Activated gamma-delta T cell (primary cell): ENCODE results near the gene HBG2.
"Not testable (repeated sequence)": the region's sequence is repeated elsewhere in the genome, so short reads cannot be mapped to it uniquely, and the experiment has no call there.

Experiments
- DNase-seq: peaks from one replicate; lab custom pipeline; 2025; lab: John Stamatoyannopoulos, UW

The HBG2 gene

GRCh38 chr11:5281596-5281995 is 27.0 kb upstream of the HBG2 start:
- no peak for DNase-seq

DNA sequence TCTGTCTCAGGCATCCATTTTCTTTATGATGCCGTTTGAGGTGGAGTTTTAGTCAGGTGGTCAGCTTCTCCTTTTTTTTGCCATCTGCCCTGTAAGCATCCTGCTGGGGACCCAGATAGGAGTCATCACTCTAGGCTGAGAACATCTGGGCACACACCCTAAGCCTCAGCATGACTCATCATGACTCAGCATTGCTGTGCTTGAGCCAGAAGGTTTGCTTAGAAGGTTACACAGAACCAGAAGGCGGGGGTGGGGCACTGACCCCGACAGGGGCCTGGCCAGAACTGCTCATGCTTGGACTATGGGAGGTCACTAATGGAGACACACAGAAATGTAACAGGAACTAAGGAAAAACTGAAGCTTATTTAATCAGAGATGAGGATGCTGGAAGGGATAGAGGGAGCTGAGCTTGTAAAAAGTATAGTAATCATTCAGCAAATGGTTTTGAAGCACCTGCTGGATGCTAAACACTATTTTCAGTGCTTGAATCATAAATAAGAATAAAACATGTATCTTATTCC is 26.1 kb upstream of the HBG2 start:
- DNase-seq, result no peak

DNA sequence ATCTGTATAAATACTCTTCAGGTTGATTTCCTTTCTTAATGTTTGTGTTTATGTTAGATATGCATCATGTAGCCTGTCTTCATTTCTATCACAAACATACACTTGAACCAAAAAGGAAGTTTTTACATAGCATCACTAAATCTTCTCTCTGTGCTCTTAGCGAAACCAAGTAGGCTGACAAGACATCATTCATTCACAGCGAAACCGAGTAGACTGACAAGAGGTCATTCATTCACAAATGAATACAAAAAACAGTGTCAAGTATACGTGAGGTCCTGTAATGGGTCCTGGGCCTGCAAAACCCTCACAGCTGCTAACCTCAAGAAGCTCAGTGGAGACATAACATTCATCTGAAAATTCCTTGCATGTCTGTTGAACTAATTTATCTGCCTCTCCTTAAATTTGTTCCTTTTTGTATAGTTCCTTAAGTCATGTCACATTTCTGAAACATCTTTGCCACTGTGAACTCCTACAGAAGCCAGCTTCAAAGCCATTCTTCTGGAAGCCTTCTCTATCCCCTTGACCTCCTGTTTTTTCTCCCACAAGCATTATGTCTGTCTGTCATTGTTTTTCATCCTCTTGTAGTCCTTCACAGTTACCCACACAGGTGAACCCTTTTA is 25.0 kb upstream of the HBG2 start:
- DNase-seq, result no peak

- no peak for DNase-seq
Measured at GRCh38 chr11:5277807-5278382, 23.3 kb upstream of the HBG2 start.

GRCh38 chr11:5276697-5277096 is 22.1 kb upstream of the HBG2 start:
- DNase-seq, result no peak

DNA sequence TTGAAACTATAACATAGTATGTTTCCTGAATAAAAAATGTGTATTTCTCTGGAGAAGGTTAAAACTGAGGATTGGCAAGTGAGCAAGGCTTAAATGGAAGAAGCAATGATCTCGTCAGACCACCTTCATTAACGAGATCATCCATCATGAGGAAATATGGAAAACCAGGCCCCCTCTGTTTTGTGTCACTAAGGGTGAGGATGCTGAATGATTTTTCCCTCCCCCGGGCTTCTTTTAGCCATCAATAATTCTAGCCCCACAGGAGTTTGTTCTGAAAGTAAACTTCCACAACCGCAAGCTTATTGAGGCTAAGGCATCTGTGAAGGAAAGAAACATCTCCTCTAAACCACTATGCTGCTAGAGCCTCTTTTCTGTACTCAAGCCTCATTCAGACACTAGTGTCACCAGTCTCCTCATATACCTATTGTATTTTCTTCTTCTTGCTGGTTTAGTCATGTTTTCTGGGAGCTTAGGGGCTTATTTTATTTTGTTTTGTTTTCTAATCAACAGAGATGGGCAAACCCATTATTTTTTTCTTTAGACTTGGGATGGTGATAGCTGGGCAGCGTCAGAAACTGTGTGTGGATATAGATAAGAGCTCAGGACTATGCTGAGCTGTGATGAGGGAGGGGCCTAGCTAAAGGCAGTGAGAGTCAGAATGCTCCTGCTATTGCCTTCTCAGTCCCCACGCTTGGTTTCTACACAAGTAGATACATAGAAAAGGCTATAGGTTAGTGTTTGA is 21.0 kb upstream of the HBG2 start:
- DNase-seq, result no peak

DNA sequence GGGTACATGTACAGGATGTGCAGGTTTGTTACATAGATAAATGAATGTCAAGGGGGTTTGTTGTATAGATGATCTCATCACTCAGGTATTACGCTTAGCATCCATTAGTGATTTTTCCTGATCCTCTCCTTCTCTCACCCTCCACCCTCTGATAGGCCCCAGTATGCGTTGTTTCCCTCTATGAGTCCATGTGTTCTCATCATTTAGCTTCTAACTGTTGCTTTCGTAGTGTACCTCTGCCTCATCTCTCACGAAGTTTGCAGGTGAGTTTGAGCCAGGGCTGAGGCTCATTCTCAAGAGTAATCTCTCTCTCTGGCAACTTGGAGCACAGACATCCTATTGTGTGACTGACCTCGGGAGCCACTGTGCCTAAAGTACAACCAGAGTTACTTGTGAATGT is 19.8 kb upstream of the HBG2 start:
- no peak for DNase-seq

DNA sequence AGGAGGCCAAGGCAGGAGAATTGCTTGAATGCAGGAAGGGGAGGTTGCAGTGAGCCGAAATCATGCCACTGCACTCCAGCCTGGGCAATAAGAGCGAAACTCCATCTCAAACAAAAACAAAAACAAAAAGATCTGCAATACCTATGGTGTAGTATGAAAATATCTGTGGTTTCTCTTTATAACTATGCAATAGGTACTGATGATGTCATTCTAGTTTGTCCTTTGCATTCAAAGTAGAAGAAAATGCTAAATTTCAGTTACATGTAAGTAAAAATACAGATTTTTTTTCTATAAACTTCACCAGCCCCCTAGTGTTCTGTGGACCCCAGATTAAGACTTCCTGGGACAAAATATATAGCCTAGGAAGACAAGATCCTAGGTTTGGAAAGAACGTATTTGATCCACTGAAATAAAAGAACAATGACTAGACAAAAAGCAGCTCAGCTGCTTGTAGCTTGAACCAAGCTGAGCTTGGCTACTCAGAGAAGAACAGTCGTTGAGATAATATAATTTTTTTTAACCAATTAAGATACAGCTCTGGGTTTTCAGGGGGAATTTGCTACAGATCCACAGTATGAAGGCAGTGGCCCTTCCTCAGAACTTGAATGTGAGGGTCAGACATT is 17.9 kb upstream of the HBG2 start:
- no peak for DNase-seq

DNA sequence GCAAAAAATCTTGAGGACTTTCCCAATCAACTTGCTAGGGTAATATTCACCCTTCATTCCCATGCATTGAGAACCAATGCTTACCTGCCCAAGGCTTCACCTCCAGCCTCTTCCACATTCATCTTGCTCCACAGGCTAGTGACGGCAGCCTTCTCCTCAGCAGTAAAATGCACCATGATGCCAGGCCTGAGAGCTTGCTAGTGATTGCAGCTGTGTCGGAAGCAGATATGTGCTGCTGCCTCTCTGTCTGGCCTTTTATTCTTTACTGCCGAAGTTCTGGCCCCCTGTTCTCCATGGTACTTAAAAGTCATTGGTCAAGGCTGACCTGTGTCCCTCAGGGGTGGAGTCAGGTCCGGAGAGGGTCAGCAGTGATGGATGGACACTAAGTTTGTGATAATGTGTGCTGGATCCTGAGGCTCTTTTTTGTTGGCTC is 15.2 kb upstream of the HBG2 start, which contains the start of gene HBE1:
Gene HBE1, minus strand, starts transcription at position 231 of the 433 bp plus-strand sequence. Its CDS starts 55 bp downstream, at position 176.
- no peak for DNase-seq

DNA sequence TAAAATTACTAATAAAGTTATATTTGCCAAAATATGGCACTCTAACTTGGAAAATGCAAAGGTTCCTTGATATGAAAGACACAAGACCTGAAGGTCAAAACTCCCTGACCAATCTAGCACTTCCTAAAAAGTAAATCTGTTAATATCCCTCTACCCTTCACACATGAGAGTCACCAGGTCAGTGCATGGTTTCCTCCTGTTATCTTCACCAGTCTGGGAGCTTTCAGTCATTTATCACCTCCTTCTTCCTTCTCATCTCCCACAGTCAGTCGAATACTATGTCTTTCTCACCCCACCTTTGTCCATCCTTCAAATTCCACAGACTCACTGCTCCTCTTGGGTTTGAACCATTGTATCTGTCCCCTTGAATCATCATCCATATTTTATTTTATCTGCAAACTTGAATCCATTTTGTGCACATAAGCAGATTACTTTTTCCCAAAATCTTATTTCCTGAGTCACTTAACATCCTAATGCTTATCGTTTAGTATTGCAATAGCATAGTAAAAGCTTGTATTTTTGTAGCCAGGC is 12.5 kb upstream of the HBG2 start:
- no peak for DNase-seq

DNA sequence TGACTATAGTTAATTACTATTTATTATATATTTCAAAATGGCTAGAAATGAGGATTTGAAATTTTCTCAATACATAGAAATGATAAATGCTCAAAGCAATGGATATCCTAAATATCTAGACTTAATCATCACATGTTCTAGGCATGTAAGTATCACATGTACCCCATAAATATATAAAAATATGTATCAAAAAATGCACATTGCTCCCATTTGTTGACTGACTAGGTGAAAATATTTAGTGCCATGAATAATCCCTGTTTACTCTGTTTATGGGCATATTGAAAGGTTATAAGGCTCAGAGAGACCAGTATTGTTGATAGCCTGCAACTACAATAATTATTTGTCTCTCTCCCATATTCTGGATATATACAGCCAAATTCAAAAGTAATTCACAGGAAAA is 12.0 kb upstream of the HBG2 start:
- DNase-seq, result no peak

GRCh38 chr11:5265832-5266231 is 11.3 kb upstream of the HBG2 start:
- no peak for DNase-seq

GRCh38 chr11:5258543-5259262 is 4.1 kb upstream of the HBG2 start:
- DNase-seq, result no peak

GRCh38 chr11:5257296-5257695 is 2.7 kb upstream of the HBG2 start:
- no peak for DNase-seq

GRCh38 chr11:5254023-5254422 is 558 bp downstream of the HBG2 start:
- DNase-seq, result not testable (repeated sequence)

GRCh38 chr11:5253440-5253839 is 1.1 kb downstream of the HBG2 start:
- not testable (repeated sequence) for DNase-seq

- no peak for DNase-seq
Measured at GRCh38 chr11:5252919-5253265, 1.7 kb downstream of the HBG2 start.

DNA sequence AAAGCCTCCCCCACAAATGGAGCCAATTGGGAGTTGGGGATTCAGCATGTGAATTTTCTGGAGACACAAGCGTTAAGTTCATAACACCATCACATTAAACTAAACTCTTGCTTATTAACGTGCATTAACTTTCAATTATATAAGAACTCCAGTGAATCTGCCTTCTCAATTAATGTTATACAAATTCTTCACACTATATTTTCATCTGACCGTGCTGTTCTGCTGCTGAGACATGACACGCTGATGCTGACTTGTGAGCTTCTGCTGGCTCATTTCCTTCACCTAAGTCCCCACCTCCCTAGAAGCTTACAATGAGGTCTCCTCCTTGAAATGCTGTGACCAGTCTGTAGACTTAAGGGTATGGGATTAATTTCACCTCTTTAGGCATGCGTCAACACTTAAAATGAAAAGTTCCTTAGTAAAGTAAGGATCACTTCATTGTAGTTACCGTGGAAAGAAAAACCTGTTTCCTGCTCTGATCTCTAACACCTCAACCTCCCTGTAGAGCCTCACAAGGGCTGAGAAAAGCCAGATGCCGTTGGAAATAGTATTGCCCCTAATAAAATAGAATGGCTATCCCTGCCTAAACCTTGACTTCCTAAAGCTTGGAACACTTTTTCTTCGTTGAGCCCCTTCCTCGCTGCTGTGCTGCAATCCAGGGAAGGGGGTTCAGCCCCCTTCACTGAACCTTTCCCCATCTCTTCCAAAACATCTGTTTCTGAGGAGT is 2.2 kb downstream of the HBG2 start:
- no peak for DNase-seq

- no peak for DNase-seq
Measured at GRCh38 chr11:5251746-5252145, 2.8 kb downstream of the HBG2 start.

DNA sequence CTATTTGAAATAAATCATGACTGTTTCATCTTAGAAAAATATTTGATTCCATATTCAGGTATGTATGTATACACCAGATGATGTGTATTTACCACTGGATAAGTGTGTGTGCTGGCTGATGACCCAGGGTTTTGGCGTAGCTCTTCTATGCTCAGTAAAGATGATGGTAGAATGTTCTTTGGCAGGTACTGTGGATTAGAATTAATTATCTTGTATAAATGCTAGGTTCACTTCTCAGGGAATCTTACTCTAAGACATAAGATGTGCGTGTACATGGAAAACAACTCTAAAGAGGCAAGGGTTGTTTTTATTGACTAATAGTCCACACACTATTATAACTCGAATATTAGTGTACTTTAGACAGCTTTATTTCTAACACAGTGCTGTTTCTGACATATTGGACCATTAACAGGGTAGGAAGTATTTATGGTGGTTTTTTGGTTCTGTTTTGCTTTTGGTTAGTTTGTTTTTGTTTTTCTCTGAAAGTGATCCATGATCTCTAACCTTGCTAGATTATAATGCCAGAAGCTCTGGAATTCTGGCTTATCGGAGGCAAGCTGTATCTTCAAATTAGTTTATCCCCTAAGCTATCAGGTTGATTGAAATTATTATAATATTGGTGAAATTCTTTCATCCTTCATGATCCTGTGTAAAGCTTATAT is 3.9 kb downstream of the HBG2 start:
- no peak for DNase-seq
